B cell (primary cell): Measurements from ENCODE around the gene AKT3.

ENCODE experiments used
- CTCF ChIP-seq: fragments of 200-600 bp; IDR thresholded peaks from one replicate; pipeline ENCODE4 v1.8.0; 2022; ENCODE audit warnings: antibody characterized with exemption, mild to moderate bottlenecking
- EZH2 ChIP-seq: IDR thresholded peaks from 2 replicates; pipeline ENCODE4 v1.6.1; 2012; ENCODE audit warnings: borderline replicate concordance, low read depth, mild to moderate bottlenecking, moderate library complexity, low read length; ENCODE audit not compliant: insufficient read depth, poor library complexity, severe bottlenecking

GRCh38 chr1:243496187-243496646 is 353.8 kb downstream of the AKT3 start:
- TF ChIP-seq EZH2 = no peak
- TF ChIP-seq CTCF = no peak
